ENCODE data around the gene SPECC1.

- TF ChIP-seq CTCF (IDR thresholded peaks at IDR 0.05) (no peak), POLR2AphosphoS5 (IDR thresholded peaks at IDR 0.05) (no peak)
These were observed 177.9 kb downstream of the SPECC1 start for GRCh38 chr17:20187049-20187448.

Data from breast epithelium (tissue), 3 donors.